HG02588 (cell line): ENCODE results near the gene SREBF2.
"Not testable (repeated sequence)": the region's sequence is repeated elsewhere in the genome, so short reads cannot be mapped to it uniquely, and the experiment has no call there.

Experiments used
- ATAC-seq: cut with Tn5 transposase; IDR thresholded peaks from one replicate; pipeline ENCODE4 v1.9.1; 2021; ENCODE audit warnings: mild to moderate bottlenecking, moderate library complexity; ENCODE audit not compliant: unreplicated experiment

Gene SREBF2

DNA sequence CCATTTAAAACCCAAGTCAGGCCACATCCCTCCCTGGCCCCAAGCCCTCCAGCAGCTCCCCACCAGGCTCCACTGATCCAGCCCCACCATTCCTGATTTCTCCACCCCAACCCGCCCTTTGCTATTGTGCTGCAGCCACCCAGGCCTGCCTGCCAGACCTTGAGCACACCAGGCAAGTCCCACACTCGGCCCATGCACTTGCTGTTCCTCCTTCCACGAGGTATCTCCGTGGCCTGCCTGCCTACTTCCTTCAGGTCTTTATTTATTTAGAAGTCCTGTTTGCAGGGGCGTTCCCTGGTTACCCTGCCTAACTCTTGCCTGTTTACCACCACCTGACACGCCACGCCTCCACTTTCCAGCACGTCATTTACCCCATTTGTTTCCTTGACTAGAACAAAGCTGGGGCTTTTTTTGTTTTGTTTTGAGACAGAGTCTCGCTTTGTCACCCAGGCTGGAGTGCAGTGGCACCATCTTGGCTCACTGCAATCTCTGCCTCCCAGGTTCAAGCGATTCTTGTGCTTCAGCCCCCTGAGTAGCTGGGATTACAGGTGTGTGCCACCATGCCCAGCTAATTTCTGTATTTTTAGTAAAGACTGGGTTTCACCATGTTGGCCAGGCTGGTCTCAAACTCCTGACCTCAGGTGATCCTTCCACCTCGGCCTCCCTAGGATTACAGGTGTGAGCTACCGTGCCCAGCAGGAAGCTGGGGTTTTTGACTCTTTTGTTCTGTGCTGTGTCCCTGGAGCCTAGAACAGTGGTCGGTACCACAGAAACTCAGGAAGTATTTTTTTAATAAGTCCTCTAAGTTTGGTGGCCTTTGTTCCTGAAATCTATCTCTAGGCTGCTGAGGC, 107.3 kb downstream of the SREBF2 start:
- peak; percentile 45 for ATAC-seq

DNA sequence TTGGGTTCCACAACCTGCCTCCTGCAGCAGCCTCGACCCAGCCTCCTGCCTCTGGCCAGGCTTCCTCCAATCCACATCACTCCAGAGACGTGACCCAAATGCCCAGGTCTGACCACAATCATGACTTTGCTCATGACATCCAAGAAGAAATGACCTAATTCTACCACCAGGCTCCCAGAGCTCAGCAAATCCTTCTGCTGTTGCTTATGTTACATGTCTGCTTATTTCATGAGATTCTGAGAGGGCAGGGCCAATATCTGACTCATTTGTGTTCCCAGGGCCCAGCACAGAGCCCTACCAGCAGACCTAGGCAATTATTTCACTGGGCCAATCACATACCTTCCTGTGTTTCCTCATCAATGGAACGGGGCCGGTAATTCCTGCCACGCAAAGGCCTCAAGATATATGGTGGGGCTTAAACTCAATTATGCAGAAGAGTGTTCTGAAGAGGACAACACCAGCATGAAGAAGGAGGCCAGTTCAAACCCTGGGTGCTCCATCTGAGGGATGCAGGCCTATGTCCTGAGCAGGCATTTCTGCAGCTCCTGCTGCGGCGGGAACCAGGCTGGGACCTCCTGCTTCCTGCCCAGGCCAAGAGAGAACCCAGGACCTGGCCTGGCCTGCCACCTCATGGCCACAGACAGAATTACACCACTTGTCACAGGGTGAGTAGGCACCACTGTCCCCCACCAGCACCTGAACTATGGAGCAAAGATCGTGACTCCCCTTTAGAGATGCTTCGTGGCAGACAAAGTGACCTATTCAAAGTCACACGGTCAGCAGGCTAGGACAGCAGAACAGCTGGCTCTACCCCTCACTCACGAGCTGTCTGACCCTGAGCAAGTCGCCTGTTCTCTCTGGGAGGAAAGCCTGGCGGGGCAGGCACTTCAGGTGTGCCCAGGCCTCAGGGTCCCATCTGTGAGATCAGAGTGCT, 108.2 kb downstream of the SREBF2 start:
- ATAC-seq = peak; percentile 33

DNA sequence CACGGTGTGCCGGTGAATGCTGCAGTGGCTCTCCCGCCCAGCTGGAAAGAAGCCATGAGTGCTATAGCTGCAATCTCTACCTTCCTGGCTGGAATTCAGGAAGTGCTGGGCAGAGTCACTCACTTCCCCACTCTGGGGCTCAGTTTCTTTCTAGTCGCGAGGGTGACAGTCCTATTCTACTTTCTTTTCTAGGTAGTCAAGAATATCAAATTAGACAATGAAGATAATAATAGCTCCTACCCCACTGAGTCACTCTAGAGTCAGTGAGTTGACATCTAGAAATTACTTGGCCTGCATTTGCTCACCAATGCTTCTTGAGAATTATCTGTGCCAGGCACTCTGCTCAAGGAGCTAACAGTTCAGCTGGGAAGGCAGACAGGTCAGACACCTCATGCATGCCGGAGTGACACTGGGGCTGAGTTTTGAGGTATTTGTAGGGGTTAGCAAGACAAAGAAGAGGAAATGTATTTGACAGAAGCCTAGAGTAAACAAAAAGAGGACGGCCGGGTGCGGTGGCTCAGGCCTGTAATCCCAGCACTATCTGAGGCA, 110.8 kb downstream of the SREBF2 start:
- ATAC-seq = no peak

DNA sequence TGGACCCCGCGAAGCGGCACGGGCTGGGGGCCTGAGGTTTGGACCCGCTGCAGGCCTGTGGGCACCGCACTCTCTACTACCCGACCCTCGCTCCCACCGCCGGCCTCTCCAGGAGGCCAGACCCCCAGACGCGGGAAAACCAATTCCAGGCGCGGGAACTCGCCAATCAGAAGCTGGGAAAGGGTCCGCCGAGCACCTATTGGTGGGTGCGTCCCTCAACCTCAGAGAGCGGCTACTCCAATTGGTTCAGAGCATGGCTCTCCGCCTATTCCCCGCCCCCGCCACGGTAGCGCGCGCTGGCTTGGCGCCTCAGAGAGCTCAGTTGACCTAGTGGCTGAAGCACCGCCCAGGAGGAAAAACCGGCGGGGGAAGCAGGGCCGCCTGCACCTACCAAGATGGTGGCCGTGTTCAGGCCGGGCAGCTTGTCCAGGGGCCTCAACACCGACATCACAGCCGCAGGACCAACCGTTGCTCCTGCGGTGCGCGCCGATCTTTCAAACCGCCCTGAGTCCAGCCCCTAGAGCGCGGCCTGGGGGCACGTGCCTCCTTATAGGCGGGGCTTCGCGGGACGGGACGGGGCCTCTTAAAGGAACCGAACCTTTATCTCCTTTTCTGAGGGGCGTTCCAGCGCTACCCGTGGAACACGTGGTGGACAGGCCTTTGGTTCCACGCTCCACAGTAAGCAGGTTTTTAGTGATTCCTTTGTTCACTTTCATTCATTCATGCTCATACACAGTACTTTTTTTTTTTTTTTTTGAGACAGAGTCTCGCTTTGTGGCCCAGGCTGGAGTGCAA, 113.9 kb downstream of the SREBF2 start, which contains the start of gene CENPM:
Gene CENPM, minus strand, starts transcription at position 524 of the 795 bp plus-strand sequence. Its CDS starts 76 bp downstream, at position 448.
- ATAC-seq = peak; percentile 80

DNA sequence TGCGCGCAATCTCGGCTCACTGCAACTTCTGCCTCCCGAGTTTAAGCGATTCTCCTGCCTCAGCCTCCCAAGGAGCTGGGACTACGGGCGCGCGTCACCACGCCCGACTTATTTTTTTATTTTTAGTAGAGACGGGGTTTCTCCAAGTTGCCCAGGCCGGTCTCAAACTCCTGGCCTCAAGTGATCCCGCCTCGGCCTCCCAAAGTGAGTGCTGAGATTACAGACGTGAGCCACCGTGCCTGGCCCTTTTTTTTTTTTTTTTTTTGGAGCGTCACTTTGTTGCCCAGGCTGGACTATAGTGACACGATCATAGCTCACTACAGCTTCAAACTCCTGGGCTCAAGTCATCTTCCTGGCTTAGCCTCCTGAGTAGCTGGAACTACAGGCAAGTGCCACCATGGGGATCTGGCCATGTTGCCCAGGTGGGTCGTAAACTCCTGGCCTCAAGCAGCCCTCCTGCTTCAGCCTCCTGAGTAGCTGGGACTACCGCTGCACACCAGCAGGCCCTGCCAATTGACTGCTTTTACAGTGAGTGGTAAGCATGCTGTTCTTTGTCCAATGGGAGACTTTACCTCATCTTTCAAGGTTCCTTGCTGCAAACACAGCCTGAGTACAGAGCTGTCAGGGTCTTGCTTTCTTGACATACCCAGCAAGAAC, 114.6 kb downstream of the SREBF2 start:
- no peak for ATAC-seq

DNA sequence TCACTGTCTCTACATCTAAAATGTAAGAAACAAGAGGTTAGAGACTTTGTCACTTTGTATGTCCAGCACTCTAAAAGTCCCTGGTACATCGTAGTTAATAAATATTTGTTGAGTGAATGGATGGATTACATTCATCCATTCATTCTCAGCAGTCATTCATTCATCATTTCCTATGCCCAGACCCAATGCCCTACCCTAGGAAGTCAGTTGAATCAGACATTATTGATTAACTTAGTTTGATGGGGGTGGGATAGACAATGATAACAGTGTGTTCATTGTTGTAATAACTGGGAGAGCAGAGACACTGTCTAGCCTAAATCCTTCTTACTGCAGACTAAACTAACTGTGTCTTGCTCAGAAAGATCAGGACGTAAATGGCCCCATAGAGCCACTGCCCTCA, 115.2 kb downstream of the SREBF2 start:
- no peak for ATAC-seq

DNA sequence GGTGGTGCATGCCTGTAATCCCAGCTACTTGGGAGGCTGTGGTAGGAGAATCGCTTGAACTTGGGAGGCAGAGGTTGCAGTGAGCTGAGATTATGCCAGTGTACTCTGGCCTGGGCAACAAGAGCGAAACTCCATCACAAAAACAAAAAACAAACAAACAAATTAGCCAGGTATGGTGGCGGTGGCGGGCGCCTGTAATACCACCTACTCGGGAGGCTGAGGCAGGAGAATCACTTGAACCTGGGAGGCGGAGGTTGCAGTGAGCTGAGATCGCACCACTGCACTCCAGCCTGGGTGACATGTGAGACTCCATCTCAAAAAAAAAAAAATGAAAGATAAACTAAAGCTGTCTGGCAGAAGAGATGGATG, 116.0 kb downstream of the SREBF2 start:
- not testable (repeated sequence) for ATAC-seq

DNA sequence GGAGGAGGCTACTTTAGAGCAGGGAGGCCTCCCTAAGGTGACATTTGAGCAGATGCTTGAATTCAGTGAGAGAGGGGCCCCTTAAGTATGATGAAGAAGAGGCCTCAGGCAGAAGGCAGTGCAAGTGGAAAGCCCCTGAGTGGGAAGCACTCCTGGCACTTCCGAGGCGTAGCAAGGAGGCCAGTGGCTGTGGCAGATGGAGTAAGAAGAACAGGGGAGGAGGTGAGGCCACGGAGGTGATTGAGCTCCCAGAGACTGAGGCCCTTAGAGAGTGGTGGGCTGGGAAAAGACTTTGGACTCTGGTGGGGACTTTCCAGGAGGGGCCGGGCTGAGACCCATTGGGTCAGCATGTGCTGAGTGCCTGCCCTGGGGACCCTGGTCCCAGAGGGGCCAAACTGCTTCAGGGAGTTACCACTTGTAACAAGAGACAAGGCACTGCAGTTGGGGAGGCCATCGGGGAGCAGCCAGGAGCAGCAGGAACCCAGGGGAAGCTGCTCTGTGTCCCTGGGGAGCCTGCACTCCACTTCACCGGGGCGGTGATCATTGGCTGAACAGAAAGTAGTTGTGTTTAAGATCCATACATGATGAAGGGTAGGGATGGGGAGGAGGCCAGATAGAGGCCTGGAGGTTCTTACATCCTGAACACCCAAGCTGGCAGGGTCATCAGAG, 116.5 kb downstream of the SREBF2 start:
- no peak for ATAC-seq

DNA sequence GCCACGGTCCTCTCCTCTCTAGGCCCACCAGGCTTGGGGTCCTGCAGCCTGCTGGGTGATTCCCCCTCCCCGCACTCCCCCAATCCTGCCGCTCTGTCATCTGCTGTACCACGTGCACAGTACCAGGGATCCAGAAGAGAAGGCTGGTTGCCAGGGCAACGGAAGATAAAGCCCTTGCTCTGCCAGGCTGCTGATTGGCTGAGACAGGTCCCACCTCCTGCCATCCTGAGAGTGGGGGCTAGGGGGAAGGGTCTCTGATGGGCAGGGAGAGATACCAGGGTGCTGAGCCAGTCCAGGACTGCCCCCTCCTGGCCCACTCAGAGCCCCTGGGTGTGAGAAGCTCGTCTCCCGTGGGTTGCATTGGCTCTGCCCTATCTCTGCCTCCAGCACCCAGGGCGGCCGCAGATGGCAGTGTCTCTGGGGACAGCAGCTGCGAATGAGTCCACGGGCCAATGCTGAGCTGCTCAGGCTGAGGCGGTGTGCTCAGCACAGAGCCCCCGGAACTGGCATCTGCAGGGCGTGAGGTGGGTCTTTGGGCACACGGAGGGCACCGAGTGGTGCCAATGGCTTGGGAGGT, 119.1 kb downstream of the SREBF2 start, which contains the start of gene SMIM45:
Gene SMIM45, plus strand, starts transcription at position 253 of the 577 bp plus-strand sequence.
- no peak for ATAC-seq

DNA sequence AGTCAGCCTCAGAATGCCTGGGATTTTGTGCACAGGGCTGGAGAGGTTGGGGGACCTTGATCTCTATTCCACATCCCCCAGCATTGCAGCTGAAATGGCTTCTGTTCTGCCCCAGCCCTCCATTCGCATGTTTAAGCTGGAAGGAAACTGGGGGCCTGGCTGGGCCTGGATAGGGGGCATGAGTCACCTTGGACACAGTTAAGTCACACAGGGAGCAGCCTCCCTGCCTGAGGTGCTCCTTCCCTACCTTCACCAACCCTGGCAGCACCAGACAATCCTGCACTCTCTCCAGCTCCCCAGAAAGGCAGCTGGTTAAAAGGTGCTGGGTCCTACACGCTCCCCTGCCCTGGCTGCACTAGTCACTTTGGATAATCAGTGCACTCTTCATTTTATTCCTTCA, 119.8 kb downstream of the SREBF2 start:
- ATAC-seq = no peak
